ENCODE results near the gene YWHAQ.
"Not testable (repeated sequence)": the region's sequence is repeated elsewhere in the genome, so short reads cannot be mapped to it uniquely, and the experiment has no call there.

The YWHAQ gene

DNA sequence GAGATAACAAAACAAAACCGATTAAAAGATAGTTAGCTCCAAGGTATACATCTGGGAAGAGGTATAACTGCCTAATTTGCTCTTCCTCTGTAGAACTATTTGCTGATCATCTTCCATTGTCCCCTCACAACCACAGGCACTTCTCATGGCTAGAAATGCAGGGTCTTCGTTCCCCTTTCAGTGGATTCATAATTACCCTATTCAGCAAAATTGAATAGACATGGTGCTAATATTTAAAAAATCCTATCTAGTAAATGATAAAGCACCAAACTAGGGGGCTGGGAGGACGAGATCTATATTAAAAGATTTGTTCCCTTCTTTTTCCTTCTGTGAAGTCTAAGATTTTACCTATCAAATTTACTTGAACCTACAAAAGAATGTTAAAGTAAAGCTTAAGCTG lies 44.3 kb downstream of the YWHAQ start:
- TF ChIP-seq, protein P1, sequence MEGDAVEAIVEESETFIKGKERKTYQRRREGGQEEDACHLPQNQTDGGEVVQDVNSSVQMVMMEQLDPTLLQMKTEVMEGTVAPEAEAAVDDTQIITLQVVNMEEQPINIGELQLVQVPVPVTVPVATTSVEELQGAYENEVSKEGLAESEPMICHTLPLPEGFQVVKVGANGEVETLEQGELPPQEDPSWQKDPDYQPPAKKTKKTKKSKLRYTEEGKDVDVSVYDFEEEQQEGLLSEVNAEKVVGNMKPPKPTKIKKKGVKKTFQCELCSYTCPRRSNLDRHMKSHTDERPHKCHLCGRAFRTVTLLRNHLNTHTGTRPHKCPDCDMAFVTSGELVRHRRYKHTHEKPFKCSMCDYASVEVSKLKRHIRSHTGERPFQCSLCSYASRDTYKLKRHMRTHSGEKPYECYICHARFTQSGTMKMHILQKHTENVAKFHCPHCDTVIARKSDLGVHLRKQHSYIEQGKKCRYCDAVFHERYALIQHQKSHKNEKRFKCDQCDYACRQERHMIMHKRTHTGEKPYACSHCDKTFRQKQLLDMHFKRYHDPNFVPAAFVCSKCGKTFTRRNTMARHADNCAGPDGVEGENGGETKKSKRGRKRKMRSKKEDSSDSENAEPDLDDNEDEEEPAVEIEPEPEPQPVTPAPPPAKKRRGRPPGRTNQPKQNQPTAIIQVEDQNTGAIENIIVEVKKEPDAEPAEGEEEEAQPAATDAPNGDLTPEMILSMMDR (IDR thresholded peaks at IDR 0.05; ENCODE audit: control insufficient read depth, insufficient read depth, low read depth, low read length, missing control alignments): no peak
- H3K4me3 ChIP-seq (ENCODE audit: control insufficient read depth, low read depth, low read length): no peak overlapping the region
- DNase-seq (ENCODE audit: low read depth): no peak

DNA sequence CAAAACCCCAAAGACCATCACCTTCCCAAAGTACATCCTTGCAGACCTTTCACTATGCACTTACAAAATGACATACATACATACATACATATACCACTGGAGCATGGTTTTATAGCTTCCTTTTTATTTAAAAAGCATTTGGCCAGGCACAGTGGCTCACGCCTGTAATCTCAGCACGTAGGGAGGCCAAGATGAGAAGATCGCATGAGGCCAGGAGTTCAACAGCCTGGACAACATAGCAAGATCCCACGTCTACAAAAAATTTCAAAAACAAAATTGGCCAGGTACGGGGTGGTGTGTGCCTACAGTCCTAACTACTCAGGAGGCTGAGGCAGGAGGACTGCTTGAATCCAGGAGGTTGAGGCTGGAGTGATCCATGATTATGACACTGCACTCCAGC lies 45.3 kb downstream of the YWHAQ start:
- no peak for DNase-seq (ENCODE audit: low read depth)
- TF ChIP-seq, protein P1 (IDR thresholded peaks at IDR 0.05; ENCODE audit: control insufficient read depth, insufficient read depth, low read depth, low read length, missing control alignments): no peak

DNA sequence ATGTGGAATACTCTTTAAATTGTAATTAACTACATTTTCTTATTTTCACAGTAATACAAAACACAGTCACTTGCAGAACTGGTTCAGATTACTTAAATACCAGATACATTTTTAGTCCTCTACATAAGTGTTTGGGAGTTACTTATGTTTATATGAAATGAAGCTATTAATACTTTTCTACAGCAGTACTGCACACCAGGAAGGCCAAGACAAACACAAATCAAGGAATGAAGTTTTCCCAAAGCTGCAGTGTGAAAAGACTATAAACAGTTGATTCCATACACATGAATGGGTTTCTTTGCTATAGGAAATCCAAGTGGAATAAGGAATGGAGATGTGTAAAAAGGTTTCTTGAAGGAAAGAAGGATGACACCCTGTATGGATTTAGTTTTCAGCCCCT lies 45.9 kb downstream of the YWHAQ start:
- not testable (repeated sequence) for H3K4me3 ChIP-seq (ENCODE audit: control insufficient read depth, low read depth, low read length); DNase-seq (ENCODE audit: low read depth)

More for the DNA sequence above, 45.3 kb downstream of the YWHAQ start:
- no peak overlapping the region for H3K4me3 ChIP-seq (ENCODE audit: control insufficient read depth, low read depth, low read length)

DNA sequence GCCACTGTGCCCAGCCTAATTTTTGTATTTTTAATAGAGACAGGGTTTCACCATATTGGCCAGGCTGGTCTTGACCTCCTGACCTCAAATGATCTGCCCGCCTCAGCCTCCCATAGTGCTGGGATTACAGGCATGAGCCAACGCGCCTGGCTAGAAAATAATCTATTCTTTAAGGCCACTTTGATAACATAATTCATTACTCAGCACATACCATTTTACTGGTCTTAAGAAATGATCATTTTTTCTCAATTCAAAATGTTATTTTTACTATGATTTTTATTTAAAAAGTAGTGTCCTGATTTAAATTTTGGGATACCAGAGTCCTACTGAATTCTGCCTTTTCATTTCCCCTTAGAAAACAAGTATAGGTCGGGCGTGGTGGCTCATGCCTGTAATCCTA lies 48.2 kb downstream of the YWHAQ start:
- TF ChIP-seq, protein P1 (IDR thresholded peaks at IDR 0.05; ENCODE audit: control insufficient read depth, insufficient read depth, low read depth, low read length, missing control alignments): no peak
- H3K4me3 ChIP-seq (ENCODE audit: control insufficient read depth, low read depth, low read length): no peak overlapping the region
- DNase-seq (ENCODE audit: low read depth): no peak

DNA sequence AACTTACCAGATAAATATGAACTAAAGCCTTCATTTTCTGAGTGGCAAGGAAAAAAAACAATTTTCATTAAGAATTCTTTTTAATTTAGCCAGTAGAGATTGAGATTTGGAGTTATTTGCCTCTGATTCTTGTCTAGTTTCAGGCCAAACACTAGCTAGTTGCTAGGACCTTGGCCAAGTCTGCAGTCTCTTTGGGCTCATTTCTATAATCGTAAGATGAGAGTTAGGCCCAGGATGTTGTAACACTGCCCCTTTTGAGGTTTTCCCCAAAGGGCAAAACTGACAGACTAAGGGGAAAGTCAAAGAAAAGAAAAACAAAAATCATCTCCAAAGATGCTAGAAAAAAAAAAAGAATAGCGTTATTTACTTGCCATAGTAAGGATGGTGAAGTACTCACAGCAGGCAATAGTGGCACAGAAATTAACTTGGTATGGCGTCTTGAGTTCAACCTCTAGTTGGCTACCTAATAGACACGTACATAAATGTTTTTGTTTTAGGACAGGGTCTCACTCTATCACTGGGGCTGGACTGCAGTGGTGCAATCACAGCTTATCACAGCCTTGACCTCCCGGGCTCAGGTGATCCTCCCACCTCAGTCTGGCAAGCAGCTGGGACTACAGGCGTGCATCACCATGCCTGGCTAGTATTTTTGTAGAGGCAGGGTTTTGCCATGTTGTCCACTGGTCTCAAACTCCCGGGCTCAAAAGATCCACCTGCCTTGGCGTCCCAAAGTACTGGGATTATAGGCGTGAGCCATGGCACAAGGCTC lies 52.1 kb downstream of the YWHAQ start:
- no peak for DNase-seq (ENCODE audit: low read depth)
- H3K4me3 ChIP-seq (ENCODE audit: control insufficient read depth, low read depth, low read length): no peak overlapping the region
- TF ChIP-seq, protein P1 (IDR thresholded peaks at IDR 0.05; ENCODE audit: control insufficient read depth, insufficient read depth, low read depth, low read length, missing control alignments): no peak

DNA sequence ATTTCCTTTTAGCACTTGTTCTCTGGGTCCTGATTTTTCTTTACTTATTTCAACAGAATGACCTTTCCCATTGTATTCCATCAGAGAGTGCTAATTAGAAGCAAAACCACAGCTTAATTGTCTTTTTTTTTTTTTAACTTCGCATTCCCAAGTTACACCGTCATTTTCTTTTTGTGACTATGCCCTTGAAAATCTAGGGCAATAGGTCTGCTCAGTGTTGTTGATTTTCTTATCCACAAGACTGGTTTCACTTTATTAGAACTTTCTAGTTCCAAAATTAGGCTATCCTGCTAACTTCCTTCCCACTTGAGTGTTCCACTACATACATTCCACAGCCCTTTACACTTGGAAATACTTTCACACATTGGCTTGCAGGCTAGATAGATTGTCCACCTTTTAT lies 56.5 kb downstream of the YWHAQ start:
- DNase-seq (ENCODE audit: low read depth): no peak
- TF ChIP-seq, protein P1 (IDR thresholded peaks at IDR 0.05; ENCODE audit: control insufficient read depth, insufficient read depth, low read depth, low read length, missing control alignments): no peak

DNA sequence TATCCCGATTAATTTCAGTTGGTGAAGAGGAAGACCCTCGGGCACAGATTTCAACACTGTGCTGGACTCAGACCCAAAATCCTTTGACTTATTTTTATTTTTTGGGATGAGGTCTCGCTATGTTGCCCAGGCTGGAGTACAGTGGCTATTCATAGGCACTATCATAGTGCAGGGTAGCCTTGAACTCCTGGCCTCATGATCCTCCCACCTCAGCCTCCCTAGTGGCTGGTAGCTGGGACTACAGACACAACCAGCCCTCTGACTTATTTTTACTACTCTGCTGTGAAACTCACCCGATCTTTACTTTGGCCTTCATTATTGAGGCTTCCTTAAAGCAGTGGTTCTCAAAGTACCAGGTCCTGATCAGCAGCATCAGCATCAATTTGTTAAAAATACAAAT lies 57.0 kb downstream of the YWHAQ start:
- DNase-seq (ENCODE audit: low read depth): no peak
- TF ChIP-seq, protein P1 (IDR thresholded peaks at IDR 0.05; ENCODE audit: control insufficient read depth, insufficient read depth, low read depth, low read length, missing control alignments): no peak
- no peak overlapping the region for H3K4me3 ChIP-seq (ENCODE audit: control insufficient read depth, low read depth, low read length)

More for the DNA sequence above, 56.5 kb downstream of the YWHAQ start:
- H3K4me3 ChIP-seq (ENCODE audit: control insufficient read depth, low read depth, low read length): no peak overlapping the region

Measured in AG09309 (cell line).